Neural cell (in vitro differentiated cells): ENCODE results near the gene CLNK.

Source experiments
- EP300 ChIP-seq: fragments of 450-650 bp; conservative IDR thresholded peaks from 2 replicates; pipeline ENCODE4 v1.6.1; 2014; ENCODE audit warnings: antibody characterized with exemption, mild to moderate bottlenecking, moderate library complexity; ENCODE audit not compliant: poor library complexity, severe bottlenecking
- EZH2 ChIP-seq: fragments of 200-600, 300-800 bp; shearing (Covaris generic), sonication (generic); IDR thresholded peaks from 2 replicates; pipeline ENCODE4 v1.6.1; 2014; ENCODE audit warnings: antibody characterized with exemption, low read length, borderline replicate concordance, mild to moderate bottlenecking; ENCODE audit not compliant: insufficient read depth, poor library complexity, severe bottlenecking
- MXI1 ChIP-seq: fragments of 450-650 bp; conservative IDR thresholded peaks from 2 replicates; pipeline ENCODE4 v1.6.1; 2014; ENCODE audit warnings: antibody characterized with exemption, mild to moderate bottlenecking; ENCODE audit not compliant: poor library complexity, severe bottlenecking
- POLR2AphosphoS5 ChIP-seq: IDR thresholded peaks from 2 replicates; pipeline ENCODE4 v1.6.1; 2012
- RAD21 ChIP-seq: fragments of 450-650 bp; conservative IDR thresholded peaks from 2 replicates; pipeline ENCODE4 v1.6.1; 2014; ENCODE audit warnings: antibody characterized with exemption, mild to moderate bottlenecking, moderate library complexity
- TAF1 ChIP-seq: IDR thresholded peaks from 2 replicates; pipeline ENCODE4 v1.6.1; 2012; ENCODE audit warnings: low read depth
- TF ChIP-seq, protein P1 (sequence below): fragments of 450-650 bp; IDR thresholded peaks from 2 replicates; pipeline ENCODE4 v1.5.1; 2014; ENCODE audit warnings: antibody characterized with exemption, mild to moderate bottlenecking, moderate library complexity; ENCODE audit not compliant: poor library complexity, severe bottlenecking

GRCh38 chr4:10613926-10614478 is 70.6 kb downstream of the CLNK start:
- TF ChIP-seq, protein P1, sequence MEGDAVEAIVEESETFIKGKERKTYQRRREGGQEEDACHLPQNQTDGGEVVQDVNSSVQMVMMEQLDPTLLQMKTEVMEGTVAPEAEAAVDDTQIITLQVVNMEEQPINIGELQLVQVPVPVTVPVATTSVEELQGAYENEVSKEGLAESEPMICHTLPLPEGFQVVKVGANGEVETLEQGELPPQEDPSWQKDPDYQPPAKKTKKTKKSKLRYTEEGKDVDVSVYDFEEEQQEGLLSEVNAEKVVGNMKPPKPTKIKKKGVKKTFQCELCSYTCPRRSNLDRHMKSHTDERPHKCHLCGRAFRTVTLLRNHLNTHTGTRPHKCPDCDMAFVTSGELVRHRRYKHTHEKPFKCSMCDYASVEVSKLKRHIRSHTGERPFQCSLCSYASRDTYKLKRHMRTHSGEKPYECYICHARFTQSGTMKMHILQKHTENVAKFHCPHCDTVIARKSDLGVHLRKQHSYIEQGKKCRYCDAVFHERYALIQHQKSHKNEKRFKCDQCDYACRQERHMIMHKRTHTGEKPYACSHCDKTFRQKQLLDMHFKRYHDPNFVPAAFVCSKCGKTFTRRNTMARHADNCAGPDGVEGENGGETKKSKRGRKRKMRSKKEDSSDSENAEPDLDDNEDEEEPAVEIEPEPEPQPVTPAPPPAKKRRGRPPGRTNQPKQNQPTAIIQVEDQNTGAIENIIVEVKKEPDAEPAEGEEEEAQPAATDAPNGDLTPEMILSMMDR = no peak
- TF ChIP-seq EP300 = no peak
- no peak for TF ChIP-seq POLR2AphosphoS5
- no peak for TF ChIP-seq TAF1
- TF ChIP-seq RAD21 = no peak
- no peak for TF ChIP-seq EZH2
- no peak for TF ChIP-seq MXI1
